GM21390 (cell line): ENCODE measurements around the gene CD300LF.

Experiments used
- ATAC-seq: cut with Tn5 transposase; IDR thresholded peaks from one replicate; pipeline ENCODE4 v1.9.1; 2021; ENCODE audit not compliant: unreplicated experiment

Gene CD300LF

DNA sequence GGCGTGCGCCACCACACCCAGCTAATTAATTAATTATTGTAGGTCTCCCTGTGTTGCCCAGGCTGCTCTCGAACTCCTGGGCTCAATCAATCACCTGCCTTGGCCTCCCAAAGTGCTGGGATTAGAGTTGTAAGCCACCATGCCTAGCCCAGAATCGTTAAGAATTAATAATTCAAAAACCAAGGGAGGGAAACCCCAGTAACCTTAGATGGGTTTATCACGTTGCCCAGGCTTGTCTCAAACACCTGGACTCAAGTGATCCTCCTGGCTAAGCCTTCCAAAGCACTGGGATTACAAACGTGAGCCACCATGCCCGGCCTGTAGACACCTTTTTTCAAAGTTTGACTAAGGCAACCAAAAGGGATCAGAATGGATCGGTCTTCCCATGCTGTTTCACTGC lies 21.6 kb downstream of the CD300LF start:
- ATAC-seq, result no peak

DNA sequence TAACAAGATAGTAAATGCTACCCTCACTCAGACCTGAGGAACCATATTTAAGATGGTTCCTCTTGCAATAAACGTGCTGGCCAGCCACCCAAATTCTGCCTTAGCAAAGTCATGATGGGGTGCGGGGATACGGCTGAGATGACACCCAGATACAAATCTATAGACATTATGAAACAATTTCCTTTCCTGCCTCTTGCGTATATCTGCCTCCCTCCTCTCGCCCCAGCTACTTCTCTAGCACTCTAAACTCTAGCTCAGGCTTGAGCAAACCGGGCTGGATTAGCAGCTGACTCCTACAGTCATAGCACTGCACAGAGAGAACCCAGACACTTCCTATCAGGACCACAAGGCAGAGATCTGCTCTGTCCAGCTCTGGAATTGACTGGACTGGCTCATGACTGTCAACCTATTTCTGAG lies 22.3 kb downstream of the CD300LF start:
- no peak for ATAC-seq

DNA sequence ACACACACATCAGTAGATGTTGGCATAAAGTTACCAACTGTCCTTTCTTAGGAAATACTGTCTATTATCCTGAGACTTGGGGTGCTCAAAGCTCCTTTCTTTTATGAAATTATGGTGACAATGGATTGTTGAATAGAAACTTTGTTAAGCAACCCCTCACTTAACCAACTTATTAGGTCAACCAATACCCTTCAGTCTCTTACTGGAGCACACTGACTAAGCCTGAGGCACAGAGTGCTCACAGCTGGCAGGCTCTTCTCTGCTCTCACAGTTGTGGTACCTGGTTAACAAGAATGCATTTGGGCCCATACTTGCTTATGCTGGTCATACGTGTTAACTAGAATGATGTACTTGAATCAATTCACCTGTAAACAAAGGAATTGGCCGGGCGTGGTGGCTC lies 24.8 kb downstream of the CD300LF start:
- no peak for ATAC-seq

DNA sequence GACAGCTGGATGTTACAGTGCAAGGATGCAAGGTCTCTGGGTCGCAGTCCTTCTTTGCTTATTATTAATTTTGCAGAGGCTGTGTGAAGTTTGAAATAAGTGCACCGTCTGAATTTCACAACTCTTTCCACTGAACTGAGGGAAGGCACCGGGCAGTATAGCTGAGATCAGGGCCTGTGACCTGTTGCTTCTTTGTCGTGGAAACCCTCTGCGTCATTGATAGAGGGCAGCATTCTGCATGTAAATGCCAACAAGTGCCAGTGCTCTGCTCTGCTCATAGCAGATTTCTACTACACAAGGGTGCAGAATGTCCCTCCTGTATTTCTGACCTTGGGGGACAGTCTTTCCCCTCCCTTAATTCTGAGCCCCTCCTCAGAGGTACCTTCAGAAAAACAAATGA lies 26.0 kb downstream of the CD300LF start:
- ATAC-seq, result no peak

DNA sequence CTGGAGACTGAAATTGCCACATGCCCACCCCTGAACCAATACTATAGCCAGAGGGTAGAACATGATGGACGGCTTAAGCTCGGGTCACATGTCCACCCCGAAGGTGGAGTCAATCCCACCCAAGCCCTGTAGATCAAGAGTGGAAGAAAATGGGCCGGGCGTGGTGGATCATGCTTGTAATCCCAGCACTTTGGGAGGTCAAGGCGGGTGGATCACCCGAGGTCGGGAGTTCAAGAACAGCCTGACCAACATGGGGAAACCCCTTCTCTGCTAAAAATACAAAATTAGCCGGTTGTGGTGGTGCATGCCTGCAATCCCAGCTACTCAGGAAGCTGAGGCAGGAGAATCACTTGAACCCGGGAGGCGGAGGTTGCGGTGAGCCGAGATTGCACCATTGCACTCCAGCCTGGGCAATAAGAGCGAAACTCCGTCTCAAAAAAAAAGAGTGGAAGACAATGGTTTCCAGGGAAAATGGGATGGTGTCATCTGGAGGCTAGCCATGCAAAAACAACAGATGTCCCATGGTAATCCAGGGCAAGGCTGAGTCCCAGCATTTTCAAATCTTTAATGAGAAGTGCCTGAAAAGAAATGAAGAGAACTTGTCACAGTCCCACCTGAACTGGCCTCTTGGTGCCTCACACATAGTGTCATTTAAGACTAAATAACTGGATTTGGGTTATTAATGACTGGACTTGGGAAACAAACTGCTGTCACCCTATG lies 30.1 kb downstream of the CD300LF start:
- no peak for ATAC-seq

DNA sequence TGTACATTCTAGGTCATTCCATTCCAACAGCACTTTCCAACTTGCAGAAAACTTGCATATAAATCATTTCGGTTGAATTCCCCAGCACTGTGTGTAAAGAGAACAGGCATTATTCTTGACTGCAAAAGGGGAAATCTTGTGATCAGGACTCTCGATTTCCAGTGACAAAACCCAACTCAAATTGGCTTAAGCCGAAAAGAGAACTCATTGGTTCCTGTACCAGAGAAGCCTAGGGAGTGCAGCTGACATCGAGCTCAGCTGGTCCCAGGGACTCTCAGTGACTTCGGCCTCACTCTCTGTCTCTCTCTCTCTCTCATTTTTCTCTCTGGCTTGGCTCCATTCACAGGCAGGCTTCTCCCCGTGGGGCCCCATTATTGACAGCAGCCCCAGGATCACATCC lies 30.7 kb downstream of the CD300LF start:
- no peak for ATAC-seq

DNA sequence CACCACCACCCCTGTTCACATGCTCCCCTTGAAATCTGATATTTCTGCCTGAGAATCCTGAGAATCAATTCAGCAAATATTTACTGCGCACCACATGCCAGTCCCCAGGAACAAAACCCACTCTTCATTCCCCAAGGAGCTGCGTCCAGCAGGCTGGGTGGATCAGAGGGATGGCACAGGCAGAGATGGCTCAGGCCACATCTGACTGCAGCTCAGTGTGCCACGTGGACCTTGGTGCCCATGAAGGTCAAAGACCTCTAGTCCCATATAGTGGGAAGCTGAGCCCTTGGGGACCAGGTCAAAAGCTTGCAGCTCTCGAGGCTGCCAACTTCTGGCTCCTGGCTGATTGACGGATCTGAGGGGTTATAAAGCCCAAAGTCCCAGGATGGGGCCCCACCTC lies 31.8 kb downstream of the CD300LF start:
- ATAC-seq, result no peak

DNA sequence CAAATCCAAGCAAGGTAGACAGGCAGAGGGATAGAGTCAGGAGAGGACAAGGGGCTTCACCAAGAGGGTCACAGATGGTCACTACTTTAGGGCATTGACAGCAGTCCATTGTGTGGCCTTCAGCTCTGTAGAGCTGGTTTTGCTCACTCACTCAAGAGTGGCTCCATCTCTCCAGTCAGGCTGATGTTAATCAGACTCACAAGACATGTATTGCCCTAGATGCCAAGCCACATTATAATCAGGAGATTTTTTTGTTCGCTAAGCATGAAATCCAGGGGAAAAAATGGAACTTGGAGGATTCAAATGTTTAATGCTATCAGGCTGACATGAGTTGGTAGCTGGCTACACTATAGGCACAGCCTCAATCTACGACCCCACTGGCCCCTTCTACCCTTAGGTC lies 32.5 kb downstream of the CD300LF start:
- no peak for ATAC-seq

DNA sequence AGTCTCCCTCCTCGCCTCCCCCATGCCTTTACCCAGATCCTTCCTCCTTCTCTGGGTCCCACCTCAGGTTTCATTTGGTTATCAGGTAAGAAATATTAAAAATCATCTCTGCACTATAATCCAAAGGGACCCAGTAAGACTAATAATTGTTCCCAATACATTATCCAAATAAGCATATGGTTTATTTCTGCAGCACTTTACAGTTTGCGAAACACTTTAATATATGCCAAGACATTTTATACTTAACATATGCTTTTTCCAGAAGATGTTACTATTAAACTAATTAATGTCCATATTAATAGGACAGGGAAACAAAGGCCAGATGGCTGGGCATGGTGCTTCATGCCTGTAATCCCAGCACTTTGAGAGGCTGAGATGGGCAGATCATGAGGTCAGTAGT lies 33.3 kb downstream of the CD300LF start:
- ATAC-seq, result no peak

DNA sequence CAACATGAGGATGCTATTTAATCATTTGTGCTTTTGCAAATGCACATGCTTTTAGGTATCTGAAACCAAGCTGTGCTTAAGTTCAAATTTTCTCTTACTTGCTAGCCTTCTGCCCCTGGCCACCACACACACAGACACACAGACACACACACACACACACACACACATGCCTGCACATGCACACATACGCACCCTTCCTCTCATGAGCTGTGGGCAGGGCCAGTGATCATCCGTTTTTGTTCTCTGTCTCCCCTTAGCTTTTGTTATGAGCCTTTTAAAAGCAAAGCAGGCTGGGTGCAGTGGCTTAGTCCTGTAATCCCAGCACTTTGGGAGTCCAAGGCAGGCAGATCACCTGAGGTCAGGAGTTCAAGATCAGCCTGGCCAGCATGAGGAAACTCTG lies 34.2 kb downstream of the CD300LF start:
- no peak for ATAC-seq

DNA sequence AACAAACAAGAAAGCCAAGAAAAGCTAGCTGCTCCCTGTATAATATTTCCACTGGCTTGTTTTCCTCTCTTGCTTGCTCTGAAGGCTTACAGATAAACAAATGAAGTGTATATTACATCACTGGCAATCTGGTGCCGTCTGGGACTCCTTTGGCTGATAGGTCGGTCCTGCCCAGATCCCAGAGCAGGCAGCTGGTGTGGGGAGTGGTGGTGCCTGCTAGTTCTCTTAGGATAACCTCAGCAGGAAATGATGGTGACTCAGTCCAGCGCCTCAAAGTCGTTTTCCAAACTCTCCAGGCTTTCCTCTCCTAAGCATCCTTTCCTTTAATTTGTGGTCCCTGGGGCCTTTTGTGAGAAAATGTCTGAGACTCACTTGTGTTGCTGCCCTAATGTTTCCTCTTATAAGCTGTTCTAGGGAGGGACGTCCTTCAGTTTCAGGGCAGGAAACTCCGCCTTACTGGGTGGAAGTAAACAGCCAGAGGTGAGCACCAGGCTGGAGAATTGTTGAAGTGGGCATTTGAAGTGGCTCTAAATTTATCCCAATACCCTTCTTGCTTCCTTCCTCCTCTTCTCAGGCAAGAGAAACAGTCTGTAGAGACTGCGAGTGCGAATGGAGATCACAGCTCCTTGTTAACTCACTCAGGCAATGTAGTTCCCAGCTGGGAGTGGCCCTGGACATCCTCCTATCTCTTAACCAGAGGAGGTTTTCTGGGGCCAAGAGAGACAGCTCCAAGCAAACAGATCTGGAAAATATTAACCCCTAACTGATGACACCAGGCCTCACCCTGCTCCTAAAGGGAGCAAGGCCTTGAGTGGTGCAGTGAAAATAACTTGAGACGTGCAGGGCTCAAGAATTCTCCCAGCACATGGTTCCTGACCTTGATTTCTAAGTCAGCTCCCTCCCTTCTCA lies 34.9 kb downstream of the CD300LF start:
- no peak for ATAC-seq

DNA sequence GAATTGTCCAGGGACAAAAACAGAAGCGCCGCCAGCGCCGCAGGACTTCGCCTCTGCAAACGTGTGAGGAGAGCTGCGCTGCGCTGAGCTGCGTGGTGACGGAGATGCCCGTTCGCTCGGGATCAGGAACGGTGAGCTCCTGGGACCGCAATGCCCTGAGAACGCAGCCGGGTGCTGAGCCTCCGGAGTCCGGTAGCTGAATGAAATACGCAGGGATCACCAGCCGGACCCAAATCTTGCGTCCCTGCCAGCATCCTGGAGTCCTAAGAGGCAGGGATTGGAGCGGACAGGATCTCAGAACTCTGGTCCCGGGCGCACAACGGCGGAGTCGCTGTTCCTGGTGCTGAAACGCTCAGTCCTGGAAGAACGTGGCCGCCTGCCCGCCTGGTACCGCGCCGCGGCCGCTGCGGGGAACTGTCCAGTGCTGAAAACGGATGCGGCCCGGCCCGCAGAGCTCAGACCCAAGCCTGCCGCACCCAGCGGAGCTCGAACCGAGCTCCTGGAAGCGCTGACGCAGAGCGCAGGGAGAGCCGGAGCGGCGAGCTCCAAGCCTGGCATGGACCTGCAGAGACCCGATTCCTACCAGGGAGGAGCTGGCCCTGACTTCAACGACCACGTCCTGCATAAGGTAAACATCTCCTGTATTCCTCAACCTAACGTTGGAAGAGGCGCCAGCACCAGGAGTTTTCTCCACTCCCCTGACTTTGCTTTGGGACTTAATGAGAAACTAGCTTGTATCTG lies 41.5 kb downstream of the CD300LF start:
- ATAC-seq, result no peak

DNA sequence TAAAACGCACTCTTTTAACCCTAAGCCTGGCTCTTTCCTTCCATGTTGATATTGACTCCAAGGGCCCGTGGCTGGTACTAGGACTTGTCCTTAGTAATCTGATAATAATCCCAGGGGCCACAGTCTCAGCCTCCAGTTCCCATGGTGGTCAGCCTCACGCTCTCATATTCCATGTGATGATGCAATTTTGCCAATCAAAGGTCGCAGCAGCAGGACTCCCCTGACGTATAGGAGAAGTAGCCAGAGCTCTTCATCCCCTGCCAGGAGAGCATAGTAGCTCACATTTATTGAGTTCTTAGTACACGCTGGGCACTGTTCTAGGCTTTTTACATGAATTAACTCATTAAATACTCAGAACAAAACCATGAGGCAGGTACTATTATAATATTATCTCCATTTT lies 42.4 kb downstream of the CD300LF start:
- ATAC-seq, result no peak

DNA sequence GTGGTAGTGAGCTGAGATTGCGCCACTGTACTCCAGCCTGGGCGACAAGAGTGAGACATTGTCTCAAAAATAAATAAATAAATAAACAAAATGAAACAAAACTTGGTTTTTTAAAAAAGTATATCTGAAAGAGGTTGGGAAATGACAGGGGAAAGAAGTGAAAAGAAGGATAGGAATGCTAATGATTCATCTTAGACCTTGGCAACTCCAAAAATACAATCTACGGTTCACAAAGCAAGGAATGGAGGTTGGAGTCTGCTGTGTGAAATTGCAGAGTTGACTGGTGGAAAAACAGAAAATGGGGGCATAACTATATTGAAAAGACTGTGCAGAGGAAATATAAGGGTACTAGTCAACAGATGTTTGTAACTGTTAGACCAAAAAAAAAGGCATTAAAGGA lies 49.2 kb downstream of the CD300LF start:
- ATAC-seq, result no peak

DNA sequence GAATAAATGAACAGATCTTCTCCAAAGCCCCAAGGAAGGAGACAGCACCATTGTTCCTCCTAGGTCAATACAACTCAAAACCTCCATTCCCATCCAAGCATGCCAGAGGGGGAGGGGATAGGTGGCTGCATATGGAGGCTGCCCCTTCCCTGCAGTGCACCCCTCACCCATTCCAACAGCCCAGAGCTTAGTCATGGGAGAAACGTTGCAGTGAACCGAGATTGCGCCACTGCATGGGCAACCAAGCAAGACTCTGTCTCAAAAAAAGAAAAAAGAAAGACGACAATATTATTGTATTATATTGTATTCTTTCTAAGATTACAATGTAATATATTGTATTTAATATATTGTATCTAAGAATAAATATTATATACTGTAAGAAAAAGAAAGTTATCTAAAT lies 52.8 kb downstream of the CD300LF start:
- ATAC-seq, result no peak

DNA sequence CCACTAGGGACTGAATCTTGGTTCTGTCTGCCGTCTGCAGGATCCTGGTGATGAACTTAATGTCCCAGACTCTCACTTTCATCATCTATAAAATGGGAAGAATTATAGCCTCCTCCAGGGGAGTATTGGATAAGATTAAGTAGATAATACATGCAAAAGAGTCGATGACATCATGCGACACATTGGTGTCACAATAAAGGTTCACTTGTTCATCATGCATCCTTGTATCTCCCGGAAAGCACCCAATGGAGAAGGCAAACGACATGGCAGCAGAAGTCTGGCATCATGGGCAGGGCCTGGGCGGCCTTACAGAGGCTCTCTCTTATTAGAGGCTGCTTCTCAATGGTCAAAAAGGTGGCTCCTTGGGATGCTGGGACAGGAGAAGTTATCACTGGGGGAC lies 54.1 kb downstream of the CD300LF start:
- no peak for ATAC-seq

DNA sequence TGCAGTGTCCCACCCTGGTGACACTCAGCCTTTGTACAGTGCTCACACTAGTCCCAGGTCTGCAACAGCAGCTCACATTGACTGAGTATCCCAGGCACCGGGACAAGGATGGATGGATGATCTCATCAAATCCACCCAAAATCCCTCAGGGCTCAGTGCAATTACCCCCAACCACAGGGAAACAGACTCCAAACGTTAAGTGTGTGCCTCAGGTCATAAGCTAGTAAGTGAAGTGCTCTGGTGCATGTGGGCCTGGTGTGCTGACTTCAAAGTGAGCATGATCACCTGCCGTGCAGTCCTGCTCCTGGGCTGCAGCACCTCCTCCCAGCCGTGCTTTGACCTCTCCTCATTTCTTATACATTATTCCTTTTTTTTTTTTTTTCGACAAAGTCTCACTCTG lies 58.0 kb downstream of the CD300LF start:
- ATAC-seq, result no peak

DNA sequence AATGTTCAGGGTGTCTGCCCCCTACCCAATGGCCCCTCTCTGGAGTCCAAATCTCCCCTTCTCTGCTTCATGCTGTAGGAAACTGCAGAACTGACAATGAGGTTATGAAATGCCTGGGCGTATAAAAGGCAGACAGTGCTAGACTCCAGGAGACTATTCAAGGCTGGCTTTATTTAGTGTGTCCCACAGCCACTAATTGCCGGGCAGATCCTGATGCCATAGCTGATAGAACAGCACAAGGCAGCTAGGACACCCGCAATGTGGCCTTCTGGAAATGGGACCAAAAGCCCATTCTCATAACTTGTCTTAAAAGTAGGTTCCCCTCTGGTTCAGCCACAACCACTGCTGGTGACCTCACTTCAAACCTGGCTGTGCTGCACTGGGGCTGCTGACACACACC lies 60.7 kb downstream of the CD300LF start:
- ATAC-seq, result no peak

DNA sequence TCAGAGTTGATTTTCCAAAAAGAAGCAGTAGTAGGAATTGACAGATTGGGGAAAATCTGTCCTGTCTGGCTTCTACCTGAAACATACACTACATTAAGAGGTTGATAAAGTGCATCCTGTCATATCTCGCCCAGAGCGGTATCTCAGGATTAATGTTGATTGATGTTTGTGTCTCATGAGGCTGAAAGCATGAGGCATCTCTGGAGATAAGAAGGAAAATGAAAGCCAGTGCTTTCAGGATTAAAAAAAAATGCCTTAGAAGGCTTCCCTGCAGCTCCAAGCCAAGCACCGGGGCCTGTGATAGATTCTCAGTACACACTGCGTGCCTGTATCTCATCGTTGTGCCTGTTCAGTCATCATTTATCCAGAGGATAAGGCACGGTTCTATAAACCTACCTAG lies 62.8 kb downstream of the CD300LF start:
- ATAC-seq, result no peak

DNA sequence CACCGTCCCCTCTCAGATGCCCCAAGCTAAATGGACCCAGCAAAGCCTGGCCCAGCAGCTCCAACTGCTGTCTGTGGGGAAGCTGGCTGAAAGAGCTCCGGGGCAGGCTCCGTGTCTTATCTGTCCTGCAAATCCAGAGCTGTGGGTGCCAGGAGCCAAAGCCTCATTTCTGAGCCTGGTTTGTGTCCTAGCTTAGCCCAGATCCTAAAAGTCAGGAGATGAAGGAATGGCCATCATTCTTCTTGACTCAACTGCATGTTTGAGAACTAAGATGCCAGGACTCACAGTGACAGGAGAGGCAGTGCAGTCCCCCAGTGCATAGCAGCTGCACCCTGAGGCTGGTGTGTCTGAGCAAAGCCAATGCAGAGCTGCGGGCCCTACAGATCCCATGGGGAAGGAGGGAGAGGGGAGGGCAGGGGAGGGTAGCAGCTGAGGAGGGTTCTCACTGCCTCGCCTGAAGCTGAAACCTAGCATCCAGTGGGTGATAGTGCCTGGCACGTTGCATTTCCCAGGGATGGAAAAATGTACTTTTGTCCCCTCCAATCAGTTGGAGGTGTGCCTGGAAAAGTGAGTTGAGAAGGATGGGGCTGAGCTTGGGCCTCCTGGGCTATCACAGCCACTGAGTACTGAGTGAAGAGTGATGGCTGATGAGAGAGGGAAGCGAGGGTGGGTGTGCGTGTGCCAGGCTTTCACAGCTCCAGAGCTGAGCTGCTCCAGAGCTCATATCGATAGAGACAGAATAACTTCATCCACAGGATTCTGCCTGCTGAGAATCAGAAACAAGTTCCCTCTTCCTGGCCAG lies 64.7 kb downstream of the CD300LF start:
- no peak for ATAC-seq

DNA sequence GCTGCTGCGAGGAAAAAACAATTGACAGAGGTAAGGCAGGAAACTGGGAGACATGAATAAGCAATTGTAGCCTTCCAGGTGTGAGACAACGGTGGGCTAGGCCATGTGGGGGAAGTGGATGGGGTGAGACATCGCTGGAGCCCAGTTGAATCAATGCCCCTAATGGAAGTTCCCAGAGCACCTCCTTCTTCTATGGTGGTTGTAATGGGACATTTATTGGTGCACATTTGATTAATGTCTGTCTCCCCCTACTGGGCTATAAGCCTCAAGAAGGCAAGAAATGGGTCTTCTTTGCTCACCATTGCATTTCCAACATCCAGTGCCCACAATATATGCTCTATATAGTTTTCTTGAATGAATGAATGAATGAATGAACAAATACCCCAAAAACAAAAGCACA lies 66.5 kb downstream of the CD300LF start:
- no peak for ATAC-seq
